ENCODE data around the gene YARS1. TPM values are rescaled to one million over a fixed set of nuclear protein-coding genes. Genes with fewer than 3 reads are reported as not detected.

Gene YARS1
- total and polyA plus RNA-seq, 2 donors = 41.7 to 64.2 TPM

GRCh38 chr1:32774950-32775634 is 42.1 kb downstream of the YARS1 start:
- Histone ChIP-seq H3K4me3 (ENCODE audit: low read length in 2 of 2) (no peak overlapping the region), H3K9me3 (ENCODE audit: control insufficient read depth in 2 of 2, insufficient read depth in 1 of 2, low read length in 1 of 2) (no peaks in the 10 kb centered on the region), H3K4me1 (ENCODE audit: control insufficient read depth in 2 of 2, insufficient read depth in 2 of 2, low read length in 2 of 2) (peaks cover 0 to 3% of the 10 kb centered on the region in 2 donors), H3K27me3 (ENCODE audit: control insufficient read depth in 2 of 2, insufficient read depth in 1 of 2, low read length in 1 of 2) (no peaks in the 10 kb centered on the region), H3K27ac (ENCODE audit: low read depth in 1 of 2, low read length in 1 of 2) (no peak overlapping the region), H3K36me3 (ENCODE audit: control insufficient read depth in 2 of 2, insufficient read depth in 2 of 2, low read length in 1 of 2) (peaks cover 36 to 62% of the 10 kb centered on the region in 2 donors)
- WGBS = 79% methylated on average over 2 of the region's 2 CpGs
- no peak for DNase-seq (ENCODE audit: low read depth in 6 of 9, low spot score in 9 of 9)

- Histone ChIP-seq H3K4me3 (ENCODE audit: low read length in 2 of 2) (no peak overlapping the region), H3K36me3 (ENCODE audit: control insufficient read depth in 2 of 2, insufficient read depth in 2 of 2, low read length in 1 of 2) (peaks cover 30 to 55% of the 10 kb centered on the region in 2 donors), H3K9me3 (ENCODE audit: control insufficient read depth in 2 of 2, insufficient read depth in 1 of 2, low read length in 1 of 2) (no peaks in the 10 kb centered on the region), H3K27ac (ENCODE audit: low read depth in 1 of 2, low read length in 1 of 2) (no peak overlapping the region), H3K4me1 (ENCODE audit: control insufficient read depth in 2 of 2, insufficient read depth in 2 of 2, low read length in 2 of 2) (peaks cover 0 to 3% of the 10 kb centered on the region in 2 donors), H3K27me3 (ENCODE audit: control insufficient read depth in 2 of 2, insufficient read depth in 1 of 2, low read length in 1 of 2) (no peaks in the 10 kb centered on the region)
- DNase-seq (ENCODE audit: low read depth in 6 of 9, low spot score in 9 of 9) = no peak
These were observed 42.7 kb downstream of the YARS1 start for GRCh38 chr1:32774464-32774808.

GRCh38 chr1:32773764-32774463 is 43.2 kb downstream of the YARS1 start:
- WGBS = 96% methylated on average over 7 of the region's 7 CpGs
- Histone ChIP-seq H3K27ac (ENCODE audit: low read depth in 1 of 2, low read length in 1 of 2) (no peak overlapping the region), H3K27me3 (ENCODE audit: control insufficient read depth in 2 of 2, insufficient read depth in 1 of 2, low read length in 1 of 2) (no peaks in the 10 kb centered on the region), H3K4me1 (ENCODE audit: control insufficient read depth in 2 of 2, insufficient read depth in 2 of 2, low read length in 2 of 2) (peaks cover 0 to 3% of the 10 kb centered on the region in 2 donors), H3K36me3 (ENCODE audit: control insufficient read depth in 2 of 2, insufficient read depth in 2 of 2, low read length in 1 of 2) (peaks cover 25 to 50% of the 10 kb centered on the region in 2 donors), H3K4me3 (ENCODE audit: low read length in 2 of 2) (no peak overlapping the region), H3K9me3 (ENCODE audit: control insufficient read depth in 2 of 2, insufficient read depth in 1 of 2, low read length in 1 of 2) (no peaks in the 10 kb centered on the region)
- DNase-seq (ENCODE audit: low read depth in 6 of 9, low spot score in 9 of 9) = no peak

- peak in 8 of 9 donors; percentile 50 to 82 (median 66) for DNase-seq (ENCODE audit: low read depth in 6 of 9, low spot score in 9 of 9)
- Histone ChIP-seq H3K4me3 (ENCODE audit: low read length in 2 of 2) (no peak overlapping the region), H3K9me3 (ENCODE audit: control insufficient read depth in 2 of 2, insufficient read depth in 1 of 2, low read length in 1 of 2) (no peaks in the 10 kb centered on the region), H3K4me1 (ENCODE audit: control insufficient read depth in 2 of 2, insufficient read depth in 2 of 2, low read length in 2 of 2) (peaks cover 0 to 3% of the 10 kb centered on the region in 2 donors), H3K27ac (ENCODE audit: low read depth in 1 of 2, low read length in 1 of 2) (no peak overlapping the region), H3K36me3 (ENCODE audit: control insufficient read depth in 2 of 2, insufficient read depth in 2 of 2, low read length in 1 of 2) (peaks cover 23 to 48% of the 10 kb centered on the region in 2 donors), H3K27me3 (ENCODE audit: control insufficient read depth in 2 of 2, insufficient read depth in 1 of 2, low read length in 1 of 2) (no peaks in the 10 kb centered on the region)
- WGBS = 59% methylated on average over 9 of the region's 9 CpGs
These were observed 44.0 kb downstream of the YARS1 start for GRCh38 chr1:32773018-32773763.

GRCh38 chr1:32772281-32773017 is 44.7 kb downstream of the YARS1 start:
- Histone ChIP-seq H3K27me3 (ENCODE audit: control insufficient read depth in 2 of 2, insufficient read depth in 1 of 2, low read length in 1 of 2) (no peaks in the 10 kb centered on the region), H3K27ac (ENCODE audit: low read depth in 1 of 2, low read length in 1 of 2) (no peak overlapping the region), H3K9me3 (ENCODE audit: control insufficient read depth in 2 of 2, insufficient read depth in 1 of 2, low read length in 1 of 2) (no peaks in the 10 kb centered on the region), H3K4me1 (ENCODE audit: control insufficient read depth in 2 of 2, insufficient read depth in 2 of 2, low read length in 2 of 2) (peaks cover 0 to 3% of the 10 kb centered on the region in 2 donors), H3K4me3 (ENCODE audit: low read length in 2 of 2) (no peak overlapping the region), H3K36me3 (ENCODE audit: control insufficient read depth in 2 of 2, insufficient read depth in 2 of 2, low read length in 1 of 2) (peaks cover 23 to 40% of the 10 kb centered on the region in 2 donors)
- no peak for DNase-seq (ENCODE audit: low read depth in 6 of 9, low spot score in 9 of 9)
- 95% methylated on average over 10 of the region's 10 CpGs for WGBS

- H3K4me1 ChIP-seq (ENCODE audit: control insufficient read depth in 2 of 2, insufficient read depth in 2 of 2, low read length in 2 of 2) = peaks cover 0 to 7% of the 10 kb centered on the region in 2 donors
- DNase-seq (ENCODE audit: low read depth in 6 of 9, low spot score in 9 of 9) = no peak
- no peak overlapping the region for H3K4me3 ChIP-seq (ENCODE audit: low read length in 2 of 2)
- H3K9me3 ChIP-seq (ENCODE audit: control insufficient read depth in 2 of 2, insufficient read depth in 1 of 2, low read length in 1 of 2) = no peaks in the 10 kb centered on the region
- no peaks in the 10 kb centered on the region for H3K27me3 ChIP-seq (ENCODE audit: control insufficient read depth in 2 of 2, insufficient read depth in 1 of 2, low read length in 1 of 2)
- H3K36me3 ChIP-seq (ENCODE audit: control insufficient read depth in 2 of 2, insufficient read depth in 2 of 2, low read length in 1 of 2) = peaks cover 23 to 34% of the 10 kb centered on the region in 2 donors
- 96% methylated on average over 30 of the region's 30 CpGs for WGBS
- H3K27ac ChIP-seq (ENCODE audit: low read depth in 1 of 2, low read length in 1 of 2) = no peak overlapping the region
These were observed 45.4 kb downstream of the YARS1 start for GRCh38 chr1:32771561-32772280.

GRCh38 chr1:32770741-32771548 is 46.2 kb downstream of the YARS1 start:
- no peak for DNase-seq (ENCODE audit: low read depth in 6 of 9, low spot score in 9 of 9)
- 94% methylated on average over 18 of the region's 18 CpGs for WGBS
- Histone ChIP-seq H3K27me3 (ENCODE audit: control insufficient read depth in 2 of 2, insufficient read depth in 1 of 2, low read length in 1 of 2) (no peaks in the 10 kb centered on the region), H3K36me3 (ENCODE audit: control insufficient read depth in 2 of 2, insufficient read depth in 2 of 2, low read length in 1 of 2) (peaks cover 21 to 30% of the 10 kb centered on the region in 2 donors), H3K9me3 (ENCODE audit: control insufficient read depth in 2 of 2, insufficient read depth in 1 of 2, low read length in 1 of 2) (no peaks in the 10 kb centered on the region), H3K4me1 (ENCODE audit: control insufficient read depth in 2 of 2, insufficient read depth in 2 of 2, low read length in 2 of 2) (peaks cover 0 to 15% of the 10 kb centered on the region in 2 donors), H3K4me3 (ENCODE audit: low read length in 2 of 2) (no peak overlapping the region), H3K27ac (ENCODE audit: low read depth in 1 of 2, low read length in 1 of 2) (no peak overlapping the region)

- Histone ChIP-seq H3K27ac (ENCODE audit: low read depth in 1 of 2, low read length in 1 of 2) (no peak overlapping the region), H3K4me1 (ENCODE audit: control insufficient read depth in 2 of 2, insufficient read depth in 2 of 2, low read length in 2 of 2) (peaks cover 0 to 21% of the 10 kb centered on the region in 2 donors), H3K27me3 (ENCODE audit: control insufficient read depth in 2 of 2, insufficient read depth in 1 of 2, low read length in 1 of 2) (no peaks in the 10 kb centered on the region), H3K4me3 (ENCODE audit: low read length in 2 of 2) (no peak overlapping the region), H3K36me3 (ENCODE audit: control insufficient read depth in 2 of 2, insufficient read depth in 2 of 2, low read length in 1 of 2) (peaks cover 15 to 23% of the 10 kb centered on the region in 2 donors), H3K9me3 (ENCODE audit: control insufficient read depth in 2 of 2, insufficient read depth in 1 of 2, low read length in 1 of 2) (no peaks in the 10 kb centered on the region)
- WGBS = 98% methylated on average over 25 of the region's 25 CpGs
- no peak for DNase-seq (ENCODE audit: low read depth in 6 of 9, low spot score in 9 of 9)
These were observed 46.9 kb downstream of the YARS1 start for GRCh38 chr1:32770221-32770731.
